Osteocyte (in vitro differentiated cells): ENCODE measurements around the gene SEMA4D. TPM values are rescaled to one million over a fixed set of nuclear protein-coding genes. Genes with fewer than 3 reads are reported as not detected.

ENCODE experiments used
- DNase-seq: peaks from one replicate; pipeline ENCODE4 v3.0.0; 2021; ENCODE audit warnings: mixed read lengths; ENCODE audit not compliant: unreplicated experiment; ENCODE audit errors: extremely low spot score
- H3K27ac Mint-ChIP-seq: one replicate; pipeline ENCODE4 v1.8.0; 2021; ENCODE audit warnings: mild to moderate bottlenecking, mixed read lengths; ENCODE audit not compliant: unreplicated experiment
- H3K27me3 Mint-ChIP-seq: one replicate; pipeline ENCODE4 v1.8.0; 2021; ENCODE audit warnings: mixed read lengths; ENCODE audit not compliant: unreplicated experiment
- H3K36me3 Mint-ChIP-seq: one replicate; pipeline ENCODE4 v1.8.0; 2021; ENCODE audit warnings: mixed read lengths; ENCODE audit not compliant: unreplicated experiment
- H3K4me1 Mint-ChIP-seq: one replicate; pipeline ENCODE4 v1.8.0; 2021; ENCODE audit warnings: mixed read lengths; ENCODE audit not compliant: unreplicated experiment
- H3K4me3 Mint-ChIP-seq: one replicate; pipeline ENCODE4 v1.8.0; 2021; ENCODE audit warnings: mild to moderate bottlenecking, moderate library complexity, mixed read lengths; ENCODE audit not compliant: unreplicated experiment
- H3K9me3 Mint-ChIP-seq: one replicate; pipeline ENCODE4 v1.8.0; 2021; ENCODE audit warnings: mixed read lengths; ENCODE audit not compliant: unreplicated experiment
- CTCF ChIP-seq: fragments of 200-600 bp; sonication (generic); IDR thresholded peaks from 2 replicates; pipeline ENCODE4 v1.5.0; 2021; ENCODE audit warnings: antibody characterized with exemption, mild to moderate bottlenecking, moderate library complexity
- total RNA-seq: library from RNA; stranded (reverse); gene quantifications from 2 replicates; pipeline ENCODE4 v1.2.1, GENCODE V29; 2021

The SEMA4D gene
- total RNA-seq, 1 donor from 2014 or later = 2.0 TPM

GRCh38 chr9:89462199-89462598 is 35.7 kb downstream of the SEMA4D start:
- H3K27me3 Mint-ChIP-seq = no peaks in the 10 kb centered on the region
- no peaks in the 10 kb centered on the region for H3K36me3 Mint-ChIP-seq
- peaks cover 5% of the 10 kb centered on the region for H3K4me1 Mint-ChIP-seq
- H3K27ac Mint-ChIP-seq = no peak overlapping the region
- no peaks in the 10 kb centered on the region for H3K9me3 Mint-ChIP-seq
- no peak for TF ChIP-seq CTCF
- H3K4me3 Mint-ChIP-seq = no peak overlapping the region
- DNase-seq = no peak

GRCh38 chr9:89461265-89461664 is 36.6 kb downstream of the SEMA4D start:
- H3K27me3 Mint-ChIP-seq = no peaks in the 10 kb centered on the region
- no peak overlapping the region for H3K4me3 Mint-ChIP-seq
- no peak for DNase-seq
- no peak overlapping the region for H3K27ac Mint-ChIP-seq
- TF ChIP-seq CTCF = no peak
- no peaks in the 10 kb centered on the region for H3K9me3 Mint-ChIP-seq
- no peaks in the 10 kb centered on the region for H3K36me3 Mint-ChIP-seq
- peaks cover 5% of the 10 kb centered on the region for H3K4me1 Mint-ChIP-seq

GRCh38 chr9:89460551-89460950 is 37.4 kb downstream of the SEMA4D start:
- H3K36me3 Mint-ChIP-seq = no peaks in the 10 kb centered on the region
- H3K4me3 Mint-ChIP-seq = no peak overlapping the region
- no peak overlapping the region for H3K27ac Mint-ChIP-seq
- no peak for DNase-seq
- no peak for TF ChIP-seq CTCF
- H3K9me3 Mint-ChIP-seq = no peaks in the 10 kb centered on the region
- H3K27me3 Mint-ChIP-seq = no peaks in the 10 kb centered on the region
- peaks cover 5% of the 10 kb centered on the region for H3K4me1 Mint-ChIP-seq

GRCh38 chr9:89458768-89459496 is 39.0 kb downstream of the SEMA4D start:
- peaks cover 5% of the 10 kb centered on the region for H3K4me1 Mint-ChIP-seq
- DNase-seq = no peak
- H3K27ac Mint-ChIP-seq = no peak overlapping the region
- no peak overlapping the region for H3K4me3 Mint-ChIP-seq
- H3K27me3 Mint-ChIP-seq = no peaks in the 10 kb centered on the region
- TF ChIP-seq CTCF = no peak
- H3K9me3 Mint-ChIP-seq = no peaks in the 10 kb centered on the region
- H3K36me3 Mint-ChIP-seq = no peaks in the 10 kb centered on the region

- Mint-ChIP-seq H3K27ac (no peak overlapping the region), H3K9me3 (no peaks in the 10 kb centered on the region), H3K4me1 (peaks cover 5% of the 10 kb centered on the region), H3K36me3 (no peaks in the 10 kb centered on the region), H3K27me3 (no peaks in the 10 kb centered on the region), H3K4me3 (no peak overlapping the region)
- DNase-seq = no peak
- TF ChIP-seq CTCF = no peak
Observed at GRCh38 chr9:89457376-89457855, 40.5 kb downstream of the SEMA4D start.
